ENCODE measurements around the gene ALDH16A1. TPM values are rescaled to one million over a fixed set of nuclear protein-coding genes. Genes with fewer than 3 reads are reported as not detected.
A peak's percentile ranks its signal among the peaks of the same experiment; 100 is the strongest.

Gene ALDH16A1
- total RNA-seq, 4 donors from 2014 or later, result 32.5 to 39.5 (median 34.2) TPM

DNA sequence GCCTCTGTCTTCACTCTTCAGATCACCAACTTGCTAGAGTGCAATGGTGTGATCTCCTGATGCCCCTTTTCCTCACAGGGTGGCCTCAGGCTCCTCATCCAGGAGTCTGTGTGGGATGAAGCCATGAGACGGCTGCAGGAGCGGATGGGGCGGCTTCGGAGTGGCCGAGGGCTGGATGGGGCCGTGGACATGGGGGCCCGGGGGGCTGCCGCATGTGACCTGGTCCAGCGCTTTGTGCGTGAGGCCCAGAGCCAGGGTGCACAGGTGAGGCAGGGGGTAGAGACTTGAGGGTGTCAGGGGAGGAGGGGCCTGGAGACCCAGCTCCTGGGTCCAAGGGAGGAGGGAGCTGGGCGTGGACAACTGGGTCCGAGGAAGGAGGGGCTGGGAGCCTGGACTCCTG, 9.5 kb downstream of the ALDH16A1 start:
- no peaks in the 10 kb centered on the region for H3K9me3 ChIP-seq
- no peaks in the 10 kb centered on the region for H3K27me3 ChIP-seq
- no peak for DNase-seq
- TF ChIP-seq POLR2A (IDR thresholded peaks at IDR 0.05) (no peak), CTCF (IDR thresholded peaks at IDR 0.05) (no peak)
- intact Hi-C loops (cut with DNase I), result no loop called here
- H3K27ac ChIP-seq, result no peak overlapping the region
- no peak overlapping the region for H3K4me3 ChIP-seq (replicated peaks in 1 of 3)
- peaks cover 0 to 14% of the 10 kb centered on the region in 2 donors for H3K36me3 ChIP-seq
- no peaks in the 10 kb centered on the region for H3K4me1 ChIP-seq
- whole genome bisulfite sequencing, 2 donors, result 92 to 97% methylated on average over 10 to 12 of the region's 12 CpGs

DNA sequence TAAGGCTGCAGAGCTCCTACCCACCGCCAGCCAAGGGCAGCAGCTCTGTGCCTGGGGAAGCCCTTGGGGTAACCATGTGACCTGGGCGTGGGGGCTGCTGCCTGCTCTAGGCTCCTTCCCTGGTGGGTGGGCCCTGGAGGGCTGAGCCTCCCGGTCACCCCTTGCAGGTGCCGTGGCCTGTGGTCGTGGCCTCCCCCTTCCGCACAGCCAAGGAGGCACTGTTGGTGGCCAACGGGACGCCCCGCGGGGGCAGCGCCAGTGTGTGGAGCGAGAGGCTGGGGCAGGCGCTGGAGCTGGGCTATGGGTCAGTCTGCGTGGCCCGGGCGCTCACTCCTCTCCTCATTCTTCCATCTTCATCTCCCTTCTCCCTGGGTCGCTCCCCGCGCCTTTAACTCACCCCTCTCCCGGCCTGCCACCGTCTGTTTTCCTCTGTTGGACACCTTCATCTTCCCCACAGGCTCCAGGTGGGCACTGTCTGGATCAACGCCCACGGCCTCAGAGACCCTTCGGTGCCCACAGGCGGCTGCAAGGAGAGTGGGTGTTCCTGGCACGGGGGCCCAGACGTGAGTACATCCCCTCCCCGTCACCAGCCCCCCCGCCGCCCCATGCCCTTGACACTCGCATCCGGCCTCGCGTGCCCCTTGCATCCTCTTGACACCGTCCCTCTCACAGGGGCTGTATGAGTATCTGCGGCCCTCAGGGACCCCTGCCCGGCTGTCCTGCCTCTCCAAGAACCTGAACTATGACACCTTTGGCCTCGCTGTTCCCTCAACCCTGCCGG, 11.1 kb downstream of the ALDH16A1 start:
- H3K4me3 ChIP-seq (replicated peaks in 1 of 3), result no peak overlapping the region
- TF ChIP-seq CTCF (IDR thresholded peaks at IDR 0.05) (no peak), POLR2A (IDR thresholded peaks at IDR 0.05) (no peak)
- H3K27me3 ChIP-seq, result no peaks in the 10 kb centered on the region
- no peaks in the 10 kb centered on the region for H3K9me3 ChIP-seq
- no peak overlapping the region for H3K27ac ChIP-seq
- peaks cover 0 to 8% of the 10 kb centered on the region in 2 donors for H3K4me1 ChIP-seq
- 91 to 93% methylated on average over 30 to 38 of the region's 39 CpGs for WGBS, 2 donors
- H3K36me3 ChIP-seq, result peaks cover 0 to 14% of the 10 kb centered on the region in 2 donors
- intact Hi-C loops (cut with DNase I), result no loop called here
- no peak for DNase-seq

DNA sequence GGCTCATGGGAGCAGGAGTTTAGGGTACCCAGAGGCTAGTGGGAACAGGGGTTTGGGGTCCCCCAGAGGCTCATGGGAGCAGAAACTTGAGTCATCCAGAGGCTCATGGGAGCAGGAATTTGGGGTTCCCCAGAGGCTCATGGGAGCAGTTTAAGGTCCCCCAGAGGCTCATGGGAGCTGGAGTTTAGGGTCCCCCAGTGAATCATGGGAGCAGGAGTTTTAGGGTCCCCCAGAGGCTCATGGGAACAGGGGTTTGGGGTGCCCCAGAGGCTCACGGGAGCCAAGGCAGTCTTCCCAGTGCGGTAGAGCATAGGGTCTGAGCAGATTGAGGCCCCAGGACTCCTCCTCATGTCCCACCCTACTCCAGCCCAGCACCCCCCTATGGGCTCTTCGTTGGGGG, 12.3 kb downstream of the ALDH16A1 start:
- no peak overlapping the region for H3K4me3 ChIP-seq (replicated peaks in 1 of 3)
- H3K36me3 ChIP-seq, result peaks cover 0 to 11% of the 10 kb centered on the region in 2 donors
- no peak overlapping the region for H3K27ac ChIP-seq
- intact Hi-C loops (cut with DNase I), result no loop called here
- H3K4me1 ChIP-seq, result peaks cover 0 to 8% of the 10 kb centered on the region in 2 donors
- 100% methylated on average over 1 of the region's 3 CpGs; no CpG with 5 or more reads in 1 of the 2 donors for WGBS, 2 donors
- H3K9me3 ChIP-seq, result no peaks in the 10 kb centered on the region
- no peak for DNase-seq
- TF ChIP-seq POLR2A (IDR thresholded peaks at IDR 0.05) (no peak), CTCF (IDR thresholded peaks at IDR 0.05) (no peak)
- no peaks in the 10 kb centered on the region for H3K27me3 ChIP-seq

DNA sequence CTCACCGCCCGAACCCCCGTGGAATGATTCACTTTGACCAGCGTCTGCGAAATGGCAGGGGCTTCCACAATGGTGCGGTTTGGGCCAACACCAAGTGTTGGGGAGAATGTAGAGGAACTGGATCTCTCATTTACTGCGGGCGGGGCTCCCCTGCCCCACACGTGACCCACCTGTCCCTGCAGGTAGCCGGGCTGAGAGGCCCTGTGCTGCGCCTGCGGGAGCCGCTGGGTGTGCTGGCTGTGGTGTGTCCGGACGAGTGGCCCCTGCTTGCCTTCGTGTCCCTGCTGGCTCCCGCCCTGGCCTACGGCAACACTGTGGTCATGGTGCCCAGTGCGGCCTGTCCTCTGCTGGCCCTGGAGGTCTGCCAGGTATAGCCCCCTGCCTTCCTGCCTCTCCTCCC, 15.2 kb downstream of the ALDH16A1 start:
- DNase-seq, result no peak

More for the DNA sequence above, 15.2 kb downstream of the ALDH16A1 start:
- H3K4me1 ChIP-seq, result peaks cover 0 to 8% of the 10 kb centered on the region in 2 donors
- intact Hi-C loops (cut with DNase I), result no loop called here
- H3K27ac ChIP-seq, result peak overlapping the region in 1 of 3 donors; percentile 45
- WGBS, 2 donors, result 91 to 95% methylated on average over 13 to 19 of the region's 19 CpGs
- peaks cover 0 to 11% of the 10 kb centered on the region in 2 donors for H3K36me3 ChIP-seq
- H3K9me3 ChIP-seq, result no peaks in the 10 kb centered on the region
- H3K4me3 ChIP-seq (replicated peaks in 1 of 3), result no peak overlapping the region
- no peaks in the 10 kb centered on the region for H3K27me3 ChIP-seq
- no peak for TF ChIP-seq POLR2A (IDR thresholded peaks at IDR 0.05)
- no peak for TF ChIP-seq CTCF (IDR thresholded peaks at IDR 0.05)
